Transverse colon (tissue), 4 donors: ENCODE results near the gene SLC24A3. TPM values are rescaled to one million over a fixed set of nuclear protein-coding genes. Genes with fewer than 3 reads are reported as not detected.

Experiments
- DNase-seq: peaks from one replicate; pipeline ENCODE4 v3.0.0-alpha.2; 2019
- H3K27ac ChIP-seq, 4 donors: fragments of 200-600 bp; sonication (generic); 2 replicates each; pipeline ENCODE4 v1.5.1; 2016 to 2018; ENCODE audit warnings: inconsistent platforms in 4 of 4
- H3K27me3 ChIP-seq: fragments of 200-600 bp; sonication (generic); 2 replicates; pipeline ENCODE4 v1.5.1; 2017; ENCODE audit warnings: inconsistent platforms
- H3K36me3 ChIP-seq, 4 donors: fragments of 200-600 bp; sonication (generic); 2 replicates each; pipeline ENCODE4 v1.5.1; 2017 to 2019; ENCODE audit warnings: inconsistent platforms in 4 of 4
- H3K4me1 ChIP-seq, 4 donors: fragments of 200-600 bp; sonication (generic); 2 replicates each; pipeline ENCODE4 v1.5.1; 2017 to 2020; ENCODE audit warnings: inconsistent platforms in 4 of 4
- H3K4me3 ChIP-seq, 4 donors: fragments of 200-600 bp; sonication (generic); 1 replicate in 1 of 4; 2 replicates in 3 of 4; pipeline versions ENCODE4 v1.5.1 to v1.6.1; 2017 to 2019; ENCODE audit warnings: inconsistent platforms in 4 of 4
- H3K9me3 ChIP-seq, 2 donors: fragments of 200-600 bp; sonication (generic); 2 replicates each; pipeline ENCODE4 v1.5.1; 2017 to 2019; ENCODE audit warnings: inconsistent platforms in 2 of 2
- EP300 ChIP-seq: sonication (generic); formaldehyde crosslinking; IDR thresholded peaks from one replicate; pipeline ENCODE4 v1.6.1; 2017; ENCODE audit warnings: antibody characterized with exemption, low read depth
- POLR2A ChIP-seq: fragments of 450-650 bp; IDR thresholded peaks from one replicate; pipeline ENCODE4 v1.6.1; 2016; ENCODE audit warnings: antibody characterized with exemption, mild to moderate bottlenecking, moderate library complexity
- POLR2AphosphoS5 ChIP-seq, 3 donors: sonication (generic); formaldehyde crosslinking; IDR thresholded peaks; one replicate each; pipeline ENCODE4 v1.6.1; 2016; ENCODE audit warnings: antibody characterized with exemption in 3 of 3
- WGBS, 2 donors: methylation state at CpG; one replicate each; pipeline ENCODE4 v1.1.5; 2018; ENCODE audit warnings: low coverage in 1 of 2; 5-methylcytosine and 5-hydroxymethylcytosine counted together
- in situ Hi-C, 4 donors: fragments of 200-750 bp; cut with MboI; loops; one replicate each; pipeline versions ENCODE4 v1.15.0 to v1.15.1; 2017; ENCODE audit warnings: low sequenced_read_pairs in 3 of 4, low pct_ligation_motif_present in 1 of 4, low pct_unique_long_range_greater_than_20kb in 1 of 4
- intact Hi-C: fragments of 100-400 bp; cut with DNase I; formaldehyde crosslinking; loops from one replicate; pipeline ENCODE4 v1.15.1; 2023; ENCODE audit warnings: low total_unique reads
- total RNA-seq, 4 donors: library from RNA; depleted of rRNA; stranded (reverse); fragments of >200 nt; gene quantifications; one replicate each; pipeline ENCODE4 v1.1.0, GENCODE V29; 2016
- TF ChIP-seq, protein P1 (sequence below), 5 experiments: fragments of 200-600 bp in 3 of 5; fragments of 450-650 bp in 2 of 5; sonication (generic) in 3 of 5; IDR thresholded peaks; 1 replicate in 2 of 5; 2 replicates in 3 of 5; pipeline ENCODE4 v1.5.1; 2016 to 2017; ENCODE audit warnings: antibody characterized with exemption in 5 of 5, inconsistent platforms in 3 of 5, mild to moderate bottlenecking in 2 of 5, moderate library complexity in 1 of 5

SLC24A3 gene
- total RNA-seq, 4 donors from 2014 or later, result 4.4 to 6.7 (median 4.6) TPM

DNA sequence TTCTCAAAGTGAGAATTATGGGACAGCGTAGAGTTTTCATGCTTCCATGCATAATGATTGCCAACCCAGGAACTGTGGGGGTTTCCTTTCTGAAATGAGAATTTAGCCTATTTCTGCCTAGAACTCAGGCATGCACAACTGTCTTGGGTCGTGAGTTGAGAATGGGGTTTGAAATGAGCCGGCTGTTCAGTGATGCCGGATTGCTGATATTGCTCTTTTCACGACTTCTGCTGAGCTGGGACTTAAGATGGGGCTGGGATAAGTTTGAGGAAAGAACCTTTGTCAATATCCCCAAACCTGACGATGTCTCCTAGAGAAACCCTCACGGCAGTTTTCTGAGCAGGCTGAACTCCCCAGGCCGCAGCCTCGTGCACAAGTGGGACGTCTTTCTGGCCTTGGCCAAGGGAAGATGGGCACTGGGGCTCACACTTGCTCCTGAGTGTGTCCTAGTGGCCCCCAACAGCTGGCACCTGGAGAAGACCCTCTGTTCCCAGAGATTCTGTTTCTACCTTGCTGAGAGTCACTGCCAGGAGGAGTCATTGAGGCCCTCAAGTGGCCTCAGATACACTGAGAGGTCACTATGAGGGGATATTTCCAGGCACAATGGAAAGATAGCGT is 511.5 kb downstream of the SLC24A3 start:
- no peak for DNase-seq
- Histone ChIP-seq H3K4me1 (no peaks in the 10 kb centered on the region), H3K36me3 (no peaks in the 10 kb centered on the region), H3K27me3 (no peaks in the 10 kb centered on the region), H3K4me3 (no peak overlapping the region), H3K27ac (no peak overlapping the region), H3K9me3 (no peaks in the 10 kb centered on the region)
- in situ Hi-C loops (no loop called here), intact Hi-C loops (no loop called here)
- no peak for TF ChIP-seq EP300
- no peak for TF ChIP-seq POLR2AphosphoS5 (IDR thresholded peaks at IDR 0.05)
- TF ChIP-seq POLR2A, result no peak
- TF ChIP-seq, protein P1, sequence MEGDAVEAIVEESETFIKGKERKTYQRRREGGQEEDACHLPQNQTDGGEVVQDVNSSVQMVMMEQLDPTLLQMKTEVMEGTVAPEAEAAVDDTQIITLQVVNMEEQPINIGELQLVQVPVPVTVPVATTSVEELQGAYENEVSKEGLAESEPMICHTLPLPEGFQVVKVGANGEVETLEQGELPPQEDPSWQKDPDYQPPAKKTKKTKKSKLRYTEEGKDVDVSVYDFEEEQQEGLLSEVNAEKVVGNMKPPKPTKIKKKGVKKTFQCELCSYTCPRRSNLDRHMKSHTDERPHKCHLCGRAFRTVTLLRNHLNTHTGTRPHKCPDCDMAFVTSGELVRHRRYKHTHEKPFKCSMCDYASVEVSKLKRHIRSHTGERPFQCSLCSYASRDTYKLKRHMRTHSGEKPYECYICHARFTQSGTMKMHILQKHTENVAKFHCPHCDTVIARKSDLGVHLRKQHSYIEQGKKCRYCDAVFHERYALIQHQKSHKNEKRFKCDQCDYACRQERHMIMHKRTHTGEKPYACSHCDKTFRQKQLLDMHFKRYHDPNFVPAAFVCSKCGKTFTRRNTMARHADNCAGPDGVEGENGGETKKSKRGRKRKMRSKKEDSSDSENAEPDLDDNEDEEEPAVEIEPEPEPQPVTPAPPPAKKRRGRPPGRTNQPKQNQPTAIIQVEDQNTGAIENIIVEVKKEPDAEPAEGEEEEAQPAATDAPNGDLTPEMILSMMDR (IDR thresholded peaks at IDR 0.05), result no peak
- WGBS, 2 donors, result 67 to 79% methylated on average over 2 to 11 of the region's 11 CpGs

DNA sequence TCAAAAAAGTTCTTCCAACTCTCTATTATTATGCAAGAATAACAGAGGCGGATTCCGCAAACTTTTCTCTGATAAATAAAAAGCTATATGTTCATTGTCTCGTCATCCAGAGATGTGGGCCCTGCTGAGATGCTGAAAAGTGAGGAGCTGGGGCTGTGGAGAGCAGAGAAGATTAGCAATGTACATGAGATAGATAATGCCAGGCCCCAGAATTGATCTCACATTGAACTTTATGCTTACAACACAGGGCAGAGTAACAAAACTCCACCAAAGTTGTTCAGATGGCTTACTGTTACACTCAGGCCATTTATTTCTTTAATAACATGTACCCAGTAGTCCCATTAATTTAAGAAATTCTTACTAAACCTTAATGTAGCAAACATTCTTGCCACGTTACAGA is 512.9 kb downstream of the SLC24A3 start:
- no peak for DNase-seq
- intact Hi-C loops (no loop called here), in situ Hi-C loops (no loop called here)
- H3K27me3 ChIP-seq, result no peaks in the 10 kb centered on the region
- H3K36me3 ChIP-seq, result no peaks in the 10 kb centered on the region
- H3K4me3 ChIP-seq, result no peak overlapping the region
- WGBS, 2 donors, result 86 to 90% methylated on average over 4 of the region's 4 CpGs
- H3K27ac ChIP-seq, result no peak overlapping the region
- no peaks in the 10 kb centered on the region for H3K9me3 ChIP-seq
- H3K4me1 ChIP-seq, result no peaks in the 10 kb centered on the region
- TF ChIP-seq POLR2AphosphoS5 (IDR thresholded peaks at IDR 0.05), result no peak
- TF ChIP-seq, protein P1 (IDR thresholded peaks at IDR 0.05), result no peak
- TF ChIP-seq EP300, result no peak
- TF ChIP-seq POLR2A, result no peak

DNA sequence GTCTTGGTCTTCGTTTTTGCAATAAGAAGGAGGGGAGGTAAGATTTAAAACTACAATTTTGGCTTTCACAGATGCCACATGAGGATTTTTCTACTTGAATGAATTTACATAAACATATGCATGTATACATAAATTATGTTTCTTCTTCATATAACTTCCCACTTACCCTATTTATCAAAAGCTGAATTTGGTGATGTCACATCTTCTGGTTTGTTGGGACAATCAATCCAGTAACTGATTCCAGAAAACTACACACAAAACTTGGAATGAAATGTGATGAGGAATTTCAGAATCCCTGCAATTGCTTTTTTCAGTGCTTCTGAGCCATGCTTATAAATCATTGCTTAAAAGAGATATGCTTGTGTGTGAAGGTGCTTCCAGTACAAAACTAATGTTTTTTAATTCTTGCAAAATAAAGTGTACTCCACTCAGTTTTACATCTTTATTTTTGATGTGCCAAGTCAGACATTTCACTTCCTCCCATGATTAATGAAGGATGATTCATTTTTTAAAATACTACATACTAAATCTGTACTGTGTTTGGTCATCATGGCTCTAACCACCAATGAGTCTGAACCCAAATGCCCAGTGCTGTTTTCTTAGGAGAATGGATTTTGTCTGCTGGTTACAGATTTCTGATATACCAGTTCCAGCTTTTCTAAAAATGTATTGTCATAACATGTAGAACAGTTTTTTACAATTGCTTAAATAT is 513.5 kb downstream of the SLC24A3 start:
- Histone ChIP-seq H3K27ac (no peak overlapping the region), H3K9me3 (no peaks in the 10 kb centered on the region), H3K4me3 (no peak overlapping the region), H3K4me1 (no peaks in the 10 kb centered on the region), H3K27me3 (no peaks in the 10 kb centered on the region), H3K36me3 (no peaks in the 10 kb centered on the region)
- DNase-seq, result no peak
- WGBS, 2 donors, result 78 to 86% methylated on average over 1 of the region's 1 CpG
- TF ChIP-seq POLR2AphosphoS5 (IDR thresholded peaks at IDR 0.05) (no peak), POLR2A (no peak), EP300 (no peak)
- TF ChIP-seq, protein P1 (IDR thresholded peaks at IDR 0.05), result no peak
- intact Hi-C loops, result no loop called here
- in situ Hi-C loops, result no loop called here

DNA sequence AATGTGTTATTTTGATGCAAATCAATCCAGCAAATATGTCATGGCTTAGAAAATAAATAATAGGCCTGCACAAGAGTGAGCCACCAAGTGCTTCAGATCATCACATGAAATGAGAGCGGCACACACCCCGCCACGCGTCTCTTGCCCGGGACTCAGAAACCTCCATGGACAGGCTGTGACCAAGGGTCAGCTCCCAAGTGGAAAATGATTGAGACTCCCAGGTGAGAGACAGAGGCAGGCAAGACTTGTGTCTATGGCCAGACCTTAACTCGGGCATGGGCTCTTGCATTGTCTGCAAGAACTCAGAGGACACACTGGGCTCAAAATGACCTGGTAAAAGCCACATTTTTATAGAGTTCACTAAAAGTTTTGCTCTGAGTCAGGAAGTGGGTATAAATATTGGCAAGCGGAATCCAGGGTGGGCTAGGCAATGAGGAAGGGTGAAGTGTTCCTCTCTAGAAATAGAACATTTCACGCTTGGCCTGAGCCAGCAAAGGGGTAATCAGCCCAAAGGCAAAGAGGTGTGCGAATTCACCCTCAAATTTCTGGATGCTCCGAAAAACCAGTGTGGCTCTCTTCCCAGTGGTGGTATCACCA is 514.9 kb downstream of the SLC24A3 start:
- intact Hi-C loops, result no loop called here
- H3K27me3 ChIP-seq, result no peaks in the 10 kb centered on the region

More for the DNA sequence above, 514.9 kb downstream of the SLC24A3 start:
- Histone ChIP-seq H3K4me1 (no peaks in the 10 kb centered on the region), H3K4me3 (no peak overlapping the region), H3K36me3 (no peaks in the 10 kb centered on the region), H3K9me3 (no peaks in the 10 kb centered on the region), H3K27ac (no peak overlapping the region)
- in situ Hi-C loops, result no loop called here
- no peak for DNase-seq
- no peak for TF ChIP-seq POLR2AphosphoS5 (IDR thresholded peaks at IDR 0.05)
- no peak for TF ChIP-seq POLR2A
- TF ChIP-seq EP300, result no peak
- TF ChIP-seq, protein P1 (IDR thresholded peaks at IDR 0.05), result no peak
- WGBS, 2 donors, result 85 to 90% methylated on average over 4 to 10 of the region's 10 CpGs
